Kidney tubule cell (primary cell): ENCODE measurements around the gene GDE1.
A peak's percentile ranks its signal among the peaks of the same experiment; 100 is the strongest.
"Not testable (repeated sequence)": the region's sequence is repeated elsewhere in the genome, so short reads cannot be mapped to it uniquely, and the experiment has no call there.

Experiments used
- DNase-seq: peaks from one replicate; pipeline ENCODE4 v3.0.0-alpha.2; 2018; ENCODE audit warnings: low spot score

GDE1 gene

GRCh38 chr16:19521471-19522396 lies at the start of gene GDE1:
Gene GDE1 (minus strand): TSS chr16:19522098. CDS start chr16:19521964, 134 bp downstream.
- DNase-seq, result peak; percentile 90

GRCh38 chr16:19567560-19567959 lies 45.7 kb upstream of the GDE1 start:
- no peak for DNase-seq

- no peak for DNase-seq
These were observed 44.5 kb upstream of the GDE1 start for GRCh38 chr16:19566362-19566761.

- DNase-seq, result no peak
These were observed 41.5 kb upstream of the GDE1 start for GRCh38 chr16:19563377-19563776.

GRCh38 chr16:19560078-19560477 lies 38.2 kb upstream of the GDE1 start:
- DNase-seq, result no peak

GRCh38 chr16:19559242-19559910 lies 37.5 kb upstream of the GDE1 start:
- peak; percentile 49 for DNase-seq

GRCh38 chr16:19555938-19556771 lies 34.3 kb upstream of the GDE1 start:
- DNase-seq, result peak; percentile 67

GRCh38 chr16:19555186-19555937 lies 33.5 kb upstream of the GDE1 start, which contains the start of gene VPS35L:
Gene VPS35L (plus strand): TSS chr16:19555703. CDS start chr16:19555730, 27 bp downstream.
- DNase-seq, result peak; percentile 99

GRCh38 chr16:19549673-19550072 lies 27.8 kb upstream of the GDE1 start:
- DNase-seq, result no peak

GRCh38 chr16:19548144-19548543 lies 26.2 kb upstream of the GDE1 start:
- no peak for DNase-seq

- DNase-seq, result not testable (repeated sequence)
These were observed 21.5 kb upstream of the GDE1 start for GRCh38 chr16:19543278-19543996.

- DNase-seq, result peak; percentile 58
These were observed 20.4 kb upstream of the GDE1 start for GRCh38 chr16:19542138-19542821.

- no peak for DNase-seq
These were observed 18.5 kb upstream of the GDE1 start for GRCh38 chr16:19540241-19540970.

- DNase-seq, result no peak
These were observed 10.7 kb upstream of the GDE1 start for GRCh38 chr16:19532601-19533000.

GRCh38 chr16:19528666-19529065 lies 6.8 kb upstream of the GDE1 start:
- no peak for DNase-seq

- no peak for DNase-seq
These were observed 5.3 kb upstream of the GDE1 start for GRCh38 chr16:19527161-19527560.

- no peak for DNase-seq
These were observed 3.5 kb upstream of the GDE1 start for GRCh38 chr16:19525385-19525723.

- peak; percentile 33 for DNase-seq
These were observed 2.9 kb upstream of the GDE1 start for GRCh38 chr16:19524616-19525384.

GRCh38 chr16:19524356-19524615 lies 2.4 kb upstream of the GDE1 start:
- DNase-seq, result no peak
